ENCODE measurements around the gene MITF.

Gene MITF

GRCh38 chr3:69761896-69762767, 22.9 kb downstream of the MITF start:
- DNase-seq, result no peak

DNA sequence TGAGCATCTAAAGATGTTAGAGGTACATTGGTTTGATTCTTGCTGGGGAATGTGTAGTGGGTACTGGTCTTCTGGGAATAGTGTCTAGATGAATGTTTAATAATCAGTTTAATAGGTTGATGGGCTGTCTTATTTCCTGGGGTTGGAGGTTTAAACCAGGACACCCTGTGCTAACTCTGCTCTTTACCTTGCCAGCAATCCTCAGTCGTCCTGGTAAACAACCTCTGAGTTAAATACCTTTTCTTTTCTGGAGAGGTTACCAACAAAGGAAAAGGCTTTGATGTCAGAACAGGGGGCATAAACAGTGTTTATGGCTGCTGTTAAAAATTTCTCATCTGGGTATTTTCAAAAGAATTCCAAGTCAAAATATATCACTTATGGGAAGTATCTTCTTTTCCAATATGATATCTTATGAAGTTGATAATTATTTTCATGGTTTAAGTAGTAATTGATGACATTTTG, 23.5 kb downstream of the MITF start:
- DNase-seq, result no peak

DNA sequence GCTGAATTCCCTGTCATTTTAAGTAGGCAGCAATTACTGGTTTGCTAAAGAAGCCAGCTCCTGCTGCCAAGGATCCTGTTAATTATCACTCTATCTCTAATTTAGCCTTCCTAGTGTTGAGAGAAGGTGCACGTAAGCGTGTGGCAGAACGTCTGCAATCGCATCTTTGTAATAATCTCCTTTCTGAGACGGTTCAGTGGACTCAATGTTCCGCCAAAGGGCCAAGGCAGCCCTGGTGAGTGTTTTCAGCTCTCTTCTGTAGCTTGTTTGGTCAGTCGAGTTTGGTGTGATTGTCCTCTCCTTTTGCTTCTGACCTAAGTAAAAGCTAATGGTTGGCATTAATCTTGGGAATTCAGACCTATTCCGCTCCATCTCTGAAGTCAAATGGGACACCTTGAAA, 24.2 kb downstream of the MITF start:
- no peak for DNase-seq

GRCh38 chr3:69764121-69764741, 25.0 kb downstream of the MITF start:
- DNase-seq, result no peak

GRCh38 chr3:69764861-69765260, 25.6 kb downstream of the MITF start:
- no peak for DNase-seq

DNA sequence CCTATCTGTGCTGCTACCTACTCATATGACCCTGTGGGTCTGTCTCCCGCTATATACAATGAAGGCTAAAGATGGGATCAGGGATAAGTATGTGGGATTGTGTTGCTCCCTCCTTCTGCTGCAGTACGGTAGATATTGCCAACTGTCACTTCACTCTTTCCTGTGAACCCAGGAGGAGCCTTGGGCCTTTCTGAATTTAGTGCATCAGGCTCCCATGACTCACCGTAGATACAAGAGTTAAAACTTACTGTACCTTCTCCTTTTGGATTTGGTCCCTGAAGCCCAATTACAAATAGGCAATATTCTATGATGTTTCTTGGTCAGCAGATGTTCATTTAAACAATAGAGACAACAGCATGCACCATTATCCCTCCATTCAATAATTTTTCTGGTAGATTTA, 27.4 kb downstream of the MITF start:
- no peak for DNase-seq

DNA sequence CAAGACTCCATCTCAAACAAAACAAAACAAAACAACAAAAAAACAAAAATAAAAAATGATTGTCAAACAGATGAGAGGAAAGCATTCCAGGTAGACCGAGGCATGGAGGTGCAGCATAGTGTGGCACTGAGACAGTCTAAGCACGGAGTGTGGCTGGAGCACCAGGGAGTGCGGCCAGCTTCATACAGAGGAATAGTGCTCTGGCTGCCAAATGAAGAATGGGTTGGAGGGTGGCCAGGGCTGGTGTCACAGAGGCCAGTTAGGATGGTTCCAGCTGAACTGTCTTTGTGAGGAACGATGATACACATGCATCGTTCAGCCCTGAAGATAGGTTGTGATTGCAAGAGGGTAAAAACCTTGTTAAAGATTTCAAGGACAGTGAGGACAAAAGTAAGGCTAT, 28.3 kb downstream of the MITF start:
- no peak for DNase-seq

- DNase-seq, result no peak
Measured at GRCh38 chr3:69768438-69768837, 29.2 kb downstream of the MITF start.

DNA sequence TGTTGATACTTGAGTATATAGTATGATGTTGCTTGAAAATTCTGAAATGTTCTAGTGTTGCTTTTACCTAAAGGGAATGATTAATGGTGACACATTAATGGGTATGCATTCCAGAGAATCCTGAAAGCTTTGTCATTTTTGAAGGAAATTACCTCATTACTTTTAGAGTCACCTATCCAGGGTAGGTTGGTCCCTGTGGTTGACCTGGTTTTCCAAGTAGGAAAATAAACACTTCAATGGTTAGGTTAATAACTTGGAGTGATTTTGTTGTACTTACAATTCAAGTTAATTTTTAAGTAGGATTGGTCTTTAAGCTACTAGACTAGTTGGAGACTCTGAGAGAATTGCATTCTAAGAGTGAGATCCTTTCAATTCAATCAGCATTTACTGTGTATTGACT, 31.0 kb downstream of the MITF start:
- DNase-seq, result no peak

DNA sequence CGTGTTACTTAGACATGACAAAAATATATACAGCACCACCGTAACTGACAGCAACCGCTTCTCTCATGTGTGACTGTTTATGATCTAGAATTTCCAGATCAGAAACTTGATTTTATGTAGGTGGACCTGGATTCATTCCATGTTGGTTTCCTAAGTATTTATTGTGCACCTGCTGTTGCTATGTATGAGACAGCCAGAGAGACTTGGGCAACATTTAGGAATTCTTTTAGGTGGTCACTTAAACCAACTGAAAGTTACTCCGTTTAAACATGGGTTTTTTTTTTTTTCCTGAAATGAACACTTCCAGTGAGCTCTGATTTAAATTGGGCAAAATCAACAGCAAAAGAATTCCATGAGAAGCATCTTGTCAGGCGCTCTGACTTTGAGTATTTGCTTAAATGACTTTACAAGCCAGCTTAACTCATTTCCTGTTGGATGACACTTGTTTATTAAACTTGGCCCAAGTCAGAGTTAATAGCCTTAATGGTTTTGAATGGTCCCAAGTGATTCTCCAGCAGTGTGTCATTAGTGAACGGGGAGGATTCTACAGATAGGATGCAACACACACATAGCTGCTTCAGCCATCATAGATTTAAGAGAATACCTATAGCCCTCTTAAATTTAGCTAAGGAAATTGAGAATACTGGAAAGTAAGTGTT, 31.8 kb downstream of the MITF start:
- DNase-seq, result no peak

GRCh38 chr3:69772152-69772867, 33.0 kb downstream of the MITF start:
- DNase-seq, result no peak

DNA sequence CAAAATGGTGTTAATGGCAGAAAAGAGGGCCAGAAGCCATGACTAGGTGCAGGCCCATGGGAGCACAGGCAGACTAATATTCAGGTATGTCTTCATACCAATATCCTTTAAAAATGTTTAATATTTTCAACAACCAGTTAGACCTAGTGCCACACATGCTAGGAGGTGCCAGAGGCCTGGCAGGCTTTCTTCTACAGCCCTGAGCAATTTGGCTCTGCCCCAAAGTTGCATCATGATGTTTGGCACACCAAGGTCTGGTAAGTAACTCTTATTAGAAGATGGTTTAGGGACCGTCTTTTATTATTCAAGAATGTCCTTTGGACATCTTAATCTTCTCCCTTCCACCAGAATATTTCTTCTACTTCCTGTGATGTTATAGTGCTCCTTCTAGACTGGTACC, 34.8 kb downstream of the MITF start:
- DNase-seq, result no peak

GRCh38 chr3:69775751-69776150, 36.5 kb downstream of the MITF start:
- DNase-seq, result no peak

- no peak for DNase-seq
Measured at GRCh38 chr3:69776289-69776688, 37.0 kb downstream of the MITF start.

GRCh38 chr3:69776920-69777581, 37.8 kb downstream of the MITF start:
- DNase-seq, result no peak

GRCh38 chr3:69777582-69777967, 38.3 kb downstream of the MITF start:
- no peak for DNase-seq

DNA sequence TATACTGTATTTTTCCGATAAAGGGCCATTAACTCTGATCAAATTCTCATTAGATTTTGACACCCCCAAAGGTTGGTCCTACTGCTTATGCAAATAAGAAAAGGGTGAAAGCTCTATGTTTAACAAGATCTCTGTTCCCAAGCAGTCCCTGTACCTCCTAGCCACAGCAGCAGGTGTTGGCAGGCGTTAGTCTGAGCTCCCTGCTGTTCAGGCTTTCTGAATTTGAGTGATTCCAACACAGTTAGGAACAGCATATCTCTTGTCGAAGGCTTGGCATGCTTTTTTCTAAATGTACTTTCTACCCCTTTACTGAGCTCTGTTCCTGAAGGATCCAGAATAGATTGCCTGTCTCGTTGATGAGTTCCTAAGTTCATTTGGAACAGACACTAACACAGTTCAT, 42.3 kb downstream of the MITF start:
- no peak for DNase-seq

- DNase-seq, result no peak
Measured at GRCh38 chr3:69784954-69785514, 45.8 kb downstream of the MITF start.

DNA sequence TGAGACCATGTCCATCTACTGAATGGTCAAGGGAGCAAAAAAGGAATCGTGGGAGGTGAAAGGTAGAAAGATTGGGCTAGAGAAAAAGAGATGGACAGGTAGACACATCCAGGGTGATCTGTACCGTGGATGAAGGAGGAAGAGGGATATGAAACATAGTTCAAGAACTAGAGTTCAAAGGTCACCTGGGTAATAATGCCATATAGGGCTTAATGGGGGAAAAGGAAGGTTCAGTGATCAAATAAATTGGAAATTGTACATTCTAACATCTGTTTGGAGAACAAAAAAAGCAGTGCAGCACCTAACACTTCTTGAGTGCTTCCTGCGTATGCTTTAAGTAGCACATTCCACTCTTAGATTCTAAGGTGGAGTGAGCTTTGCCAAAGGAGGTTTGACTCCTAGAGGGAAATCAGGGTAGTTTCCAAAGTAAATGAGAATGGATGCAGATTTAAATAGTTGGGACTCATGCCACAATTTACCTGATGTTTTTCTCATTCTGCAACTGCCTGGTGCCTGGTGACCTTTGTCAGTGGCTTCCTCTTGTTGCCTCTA, 46.6 kb downstream of the MITF start:
- DNase-seq, result no peak

DNA sequence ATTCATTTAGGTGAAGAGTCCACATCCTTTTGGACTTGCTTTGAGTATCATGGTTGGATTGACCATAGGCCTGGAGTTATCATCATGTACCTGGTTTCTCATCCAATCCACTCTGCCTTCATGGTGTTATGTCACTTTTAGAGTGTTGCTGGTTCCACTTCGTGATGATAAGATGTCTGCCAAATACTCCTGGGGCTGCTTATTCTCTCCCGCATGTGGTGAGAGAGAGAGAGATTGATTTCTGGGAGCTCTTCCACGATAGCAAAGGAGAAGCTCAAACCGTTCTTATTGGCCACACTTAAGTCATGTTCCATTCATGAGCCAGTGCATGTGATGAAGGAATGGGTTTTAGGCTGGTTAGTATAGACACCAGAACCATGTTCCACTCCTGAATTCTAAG, 47.6 kb downstream of the MITF start:
- no peak for DNase-seq

DNA sequence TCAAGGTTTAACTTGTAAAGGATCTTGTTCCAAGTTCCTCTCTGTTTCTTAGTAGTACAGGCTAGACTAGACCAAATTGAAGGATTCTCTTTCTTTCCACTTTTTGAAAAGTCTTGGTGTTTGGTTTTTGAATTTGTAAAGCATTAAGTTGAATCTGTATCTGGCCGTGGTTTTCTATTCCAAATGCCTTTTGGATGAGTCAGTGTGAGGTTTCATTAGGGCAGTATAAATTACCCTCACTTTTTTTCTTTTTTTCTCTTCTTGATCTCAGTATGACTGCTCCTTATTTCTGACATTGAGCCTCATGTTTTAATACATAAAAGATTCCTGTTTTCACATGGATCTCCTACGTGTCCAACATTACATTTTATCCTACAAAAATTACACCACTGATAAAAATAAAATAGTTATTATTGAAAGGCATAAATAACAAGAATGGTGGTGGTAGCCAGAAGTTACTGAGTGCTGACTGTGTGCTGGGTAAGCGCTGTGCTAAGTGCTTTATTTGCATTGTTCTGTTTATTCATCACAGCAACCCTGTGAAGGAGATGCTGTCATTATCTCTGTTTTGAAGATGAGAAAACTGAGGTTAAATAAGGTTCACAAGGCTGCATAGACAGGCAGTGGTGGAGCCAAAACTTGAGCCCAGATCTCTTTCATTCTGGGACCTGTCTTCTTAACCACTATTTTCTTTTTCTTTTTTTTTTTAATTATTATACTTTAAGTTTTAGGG, 48.3 kb downstream of the MITF start:
- DNase-seq, result no peak
